HG03354 (cell line): ENCODE results near the gene SEMA5A.

Experiments
- ATAC-seq: cut with Tn5 transposase; IDR thresholded peaks from one replicate; pipeline ENCODE4 v1.9.1; 2021; ENCODE audit warnings: mild to moderate bottlenecking; ENCODE audit not compliant: unreplicated experiment, poor library complexity, severe bottlenecking

The SEMA5A gene

GRCh38 chr5:9015937-9016270 is 530.0 kb downstream of the SEMA5A start:
- ATAC-seq, result no peak

- ATAC-seq, result no peak
Measured at GRCh38 chr5:9015260-9015936, 530.5 kb downstream of the SEMA5A start.

DNA sequence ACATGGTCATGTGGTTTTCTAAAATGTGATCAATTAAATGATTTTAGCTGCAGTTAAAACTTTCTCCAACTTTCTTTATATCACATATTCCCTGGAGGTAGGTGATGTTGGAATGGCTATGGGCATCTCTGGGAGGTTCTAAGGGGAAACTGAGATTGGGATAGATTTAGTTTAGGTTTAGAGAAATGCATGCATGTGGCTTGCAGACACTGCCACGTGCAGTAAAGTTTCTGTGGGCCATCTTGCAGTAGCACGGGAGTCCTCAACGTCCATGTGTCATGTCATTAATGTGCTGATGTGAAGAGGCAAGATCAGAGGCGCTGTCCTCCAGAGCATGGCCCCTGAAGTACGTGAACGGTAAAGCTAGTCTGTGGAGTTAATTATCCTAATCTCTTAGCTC is 532.7 kb downstream of the SEMA5A start:
- ATAC-seq, result no peak

DNA sequence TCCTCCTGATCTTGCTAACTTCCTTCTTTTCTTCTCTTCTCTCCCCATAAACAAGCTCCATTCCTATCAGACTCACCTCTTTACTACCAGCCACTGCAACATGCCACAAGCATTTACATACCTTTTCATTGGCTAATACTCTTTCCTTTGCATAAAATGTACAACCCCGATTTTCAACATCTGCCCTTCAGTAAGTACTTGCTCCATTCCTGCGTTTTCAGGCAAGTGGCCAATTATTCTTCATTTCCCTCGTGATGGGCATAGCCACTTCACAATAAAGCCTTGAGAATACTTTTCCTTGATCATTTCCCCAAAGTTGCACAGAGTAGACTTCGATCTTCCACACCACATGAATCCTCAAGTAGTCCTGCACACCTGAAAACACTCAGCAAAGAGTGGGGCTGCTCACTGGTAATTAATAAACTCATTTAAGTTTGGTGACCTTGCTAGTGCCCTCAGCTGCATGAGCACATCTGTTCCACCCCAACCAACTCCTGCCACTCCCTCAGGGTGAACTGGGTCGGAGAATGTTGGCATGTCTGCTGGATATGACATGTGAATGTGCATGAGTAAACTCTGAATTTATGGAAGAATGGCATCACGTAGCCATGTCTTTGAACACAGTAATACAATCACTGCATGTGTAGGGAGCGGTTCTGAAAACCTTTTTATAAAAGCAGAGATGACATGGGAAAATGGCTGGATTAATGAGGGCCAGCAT is 535.8 kb downstream of the SEMA5A start:
- no peak for ATAC-seq

DNA sequence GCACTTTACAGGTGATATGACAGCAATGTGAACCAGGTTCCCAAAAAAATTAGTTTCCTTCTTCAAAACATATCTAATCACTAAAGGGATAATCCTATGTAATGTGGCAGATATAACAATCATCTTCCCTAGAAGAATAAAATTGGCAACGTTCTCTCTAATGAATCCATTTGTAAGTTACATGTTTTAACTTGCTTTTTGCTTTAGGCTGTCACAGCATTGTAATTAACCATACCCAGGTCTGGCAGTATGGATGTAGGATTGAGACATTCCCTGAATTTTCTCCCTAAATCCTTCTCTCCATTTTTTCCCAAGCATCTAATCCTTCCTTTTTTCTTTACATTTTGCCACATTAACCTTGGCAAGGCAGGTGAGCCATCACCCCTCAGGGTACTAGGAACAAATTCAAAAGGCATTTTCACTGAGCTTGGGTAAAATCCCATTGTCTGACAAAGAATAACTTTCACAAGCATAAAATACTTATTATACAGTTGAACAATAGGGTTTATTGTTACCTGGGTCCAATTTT is 548.3 kb downstream of the SEMA5A start:
- no peak for ATAC-seq

DNA sequence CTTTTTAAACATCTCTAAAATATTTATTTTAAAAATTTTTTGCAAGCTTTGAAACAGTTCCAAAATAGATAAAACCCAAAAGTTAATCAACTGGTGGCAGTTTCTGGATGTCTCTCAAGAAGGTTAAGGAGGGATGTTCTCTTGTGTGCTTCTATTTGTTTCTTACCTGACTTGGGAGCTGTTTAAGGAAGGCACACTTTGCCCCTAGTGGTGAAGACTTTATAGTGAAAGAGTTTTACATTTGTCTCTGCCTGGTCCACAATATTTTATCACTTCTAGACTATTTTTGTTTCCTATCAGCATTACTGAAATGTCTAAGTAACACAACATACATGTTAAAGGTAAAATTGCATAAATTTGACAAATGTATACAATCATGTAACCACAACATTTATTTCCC is 552.8 kb downstream of the SEMA5A start:
- peak; percentile 68 for ATAC-seq
